Fibroblast of lung (primary cell): ENCODE results near the gene GPR152. TPM values are rescaled to one million over a fixed set of nuclear protein-coding genes. Genes with fewer than 3 reads are reported as not detected.

Source experiments
- DNase-seq, 2 donors: peaks; one replicate each; pipeline versions ENCODE4 v3.0.0 to v3.0.0-alpha.2; 2010; ENCODE audit warnings: low read depth in 2 of 2
- H2AFZ ChIP-seq: 2 replicates; pipeline ENCODE4 v1.5.1; 2012; ENCODE audit warnings: low read length, control low read depth, inconsistent platforms
- H3K27ac ChIP-seq: 2 replicates; pipeline ENCODE4 v1.5.1; 2011; ENCODE audit warnings: low read length, control low read depth; ENCODE audit not compliant: insufficient read depth
- H3K27me3 ChIP-seq: 2 replicates; pipeline ENCODE4 v1.5.1; 2011; ENCODE audit warnings: mild to moderate bottlenecking, low read length; ENCODE audit not compliant: control insufficient read depth, insufficient read depth
- H3K36me3 ChIP-seq: 2 replicates; pipeline ENCODE4 v1.5.1; 2011; ENCODE audit warnings: low read length; ENCODE audit not compliant: control insufficient read depth, insufficient read depth
- H3K4me1 ChIP-seq: 2 replicates; pipeline ENCODE4 v1.5.1; 2011; ENCODE audit warnings: low read length; ENCODE audit not compliant: control insufficient read depth, insufficient read depth; ENCODE audit errors: extremely low read depth
- H3K4me2 ChIP-seq: 2 replicates; pipeline ENCODE4 v1.5.1; 2011; ENCODE audit warnings: low read length, control low read depth; ENCODE audit not compliant: insufficient read depth; ENCODE audit errors: extremely low read depth
- H3K4me3 ChIP-seq, 4 experiments: fragments of 200-600 bp in 1 of 4; sonication (generic) in 1 of 4; replicated peaks in 1 of 4; 2 replicates each; pipeline ENCODE4 v1.5.1; 2011 to 2016; ENCODE audit warnings: low read length in 4 of 4, low read depth in 3 of 4, mild to moderate bottlenecking in 3 of 4, control low read depth in 2 of 4, inconsistent platforms in 1 of 4, mixed read lengths in 1 of 4; ENCODE audit not compliant: insufficient read depth in 1 of 4; ENCODE audit errors: control extremely low read depth in 1 of 4
- H3K79me2 ChIP-seq: 2 replicates; pipeline ENCODE4 v1.5.1; 2012; ENCODE audit warnings: mild to moderate bottlenecking, low read length, inconsistent platforms; ENCODE audit not compliant: control insufficient read depth, insufficient read depth
- H3K9ac ChIP-seq: 2 replicates; pipeline ENCODE4 v1.5.1; 2011; ENCODE audit warnings: mild to moderate bottlenecking, low read length, control low read depth; ENCODE audit not compliant: insufficient read depth
- H3K9me3 ChIP-seq: 2 replicates; pipeline ENCODE4 v1.5.1; 2012; ENCODE audit warnings: low read depth, low read length; ENCODE audit not compliant: control insufficient read depth, insufficient read depth
- H4K20me1 ChIP-seq: 2 replicates; pipeline ENCODE4 v1.5.1; 2011; ENCODE audit warnings: low read length; ENCODE audit not compliant: control insufficient read depth, insufficient read depth; ENCODE audit errors: extremely low read depth
- CTCF ChIP-seq, 2 donors: IDR thresholded peaks in 1 of 2; conservative IDR thresholded peaks in 1 of 2; 1 replicate in 1 of 2; 2 replicates in 1 of 2; pipeline ENCODE4 v1.5.1; 2011 to 2012; ENCODE audit warnings: low read length in 2 of 2, control low read depth in 1 of 2, inconsistent platforms in 1 of 2, low read depth in 1 of 2, mild to moderate bottlenecking in 1 of 2
- EZH2 ChIP-seq: IDR thresholded peaks from 2 replicates; pipeline ENCODE4 v1.5.1; 2012; ENCODE audit warnings: low read length, control low read depth, mild to moderate bottlenecking; ENCODE audit errors: missing control alignments
- polyA plus RNA-seq, 2 donors: library from polyadenylated mRNA; depleted of rRNA in 1 of 2; stranded (reverse) in 1 of 2; unstranded in 1 of 2; fragments of >200 nt; gene quantifications; 2 replicates each; pipeline ENCODE4 v1.2.1, GENCODE V29; 2011 to 2012; ENCODE audit warnings: missing spikeins in 1 of 2
- total RNA-seq: library from RNA; depleted of rRNA; stranded (reverse); fragments of >200 nt; gene quantifications from 2 replicates; pipeline ENCODE4 v1.2.1, GENCODE V29; 2014

GPR152 gene
- total and polyA plus RNA-seq, 2 donors (not counting 1 experiment from before 2014, with no cell fraction given), result not detected

GRCh38 chr11:67450796-67451657 is 1.5 kb downstream of the GPR152 start:
- Histone ChIP-seq H2AFZ (no peak overlapping the region), H3K36me3 (no peaks in the 10 kb centered on the region), H4K20me1 (no peaks in the 10 kb centered on the region), H3K9ac (no peak overlapping the region), H3K4me3 (no peak overlapping the region), H3K4me2 (no peak overlapping the region), H3K27ac (no peak overlapping the region), H3K27me3 (peaks cover 2% of the 10 kb centered on the region), H3K9me3 (no peaks in the 10 kb centered on the region), H3K79me2 (no peaks in the 10 kb centered on the region), H3K4me1 (no peaks in the 10 kb centered on the region)
- DNase-seq, result no peak
- TF ChIP-seq CTCF (conservative IDR thresholded peaks at IDR 0.05 in 1 of 2, IDR thresholded peaks at IDR 0.05 in 1 of 2; ENCODE audit: low read depth in 1 of 2, low read length in 2 of 2) (no peak), EZH2 (no peak)

DNA sequence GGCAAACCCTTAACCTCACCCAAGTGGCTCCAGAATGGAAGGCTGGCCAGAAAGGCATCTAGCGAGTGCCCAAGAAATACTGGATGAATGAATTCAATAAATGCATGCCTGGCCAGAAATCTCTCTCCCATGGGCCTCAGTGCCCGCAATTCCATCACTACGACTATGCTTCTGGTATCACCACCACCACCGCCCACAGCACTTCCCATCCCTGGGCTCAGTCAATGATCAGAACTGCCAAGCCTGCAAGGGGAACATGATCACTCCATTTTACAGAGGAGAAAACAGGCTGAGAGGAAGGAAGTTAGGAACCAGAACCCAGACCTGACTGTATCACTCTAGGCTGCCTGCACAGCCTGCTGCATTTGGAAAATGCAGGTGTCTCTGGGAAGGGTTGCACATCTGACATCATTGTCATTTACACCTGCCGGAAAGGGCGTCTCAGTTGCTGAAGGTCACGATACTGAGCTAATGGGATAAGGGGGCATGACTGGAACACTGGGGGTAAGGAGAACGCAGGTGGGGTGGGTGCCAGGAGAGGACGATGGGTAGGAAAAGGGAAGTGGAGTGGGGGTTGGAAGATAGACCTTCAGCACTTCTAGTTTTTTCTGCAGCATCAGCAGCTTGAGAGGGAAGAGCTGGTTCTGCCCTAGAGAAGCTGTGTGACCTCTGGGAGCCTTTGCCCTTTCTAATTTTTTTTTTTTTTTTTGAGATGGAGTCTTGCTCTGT is 3.2 kb downstream of the GPR152 start:
- H3K36me3 ChIP-seq, result no peaks in the 10 kb centered on the region
- H3K27me3 ChIP-seq, result no peaks in the 10 kb centered on the region
- H3K9me3 ChIP-seq, result no peaks in the 10 kb centered on the region
- no peaks in the 10 kb centered on the region for H3K4me1 ChIP-seq
- H3K9ac ChIP-seq, result no peak overlapping the region
- TF ChIP-seq CTCF (conservative IDR thresholded peaks at IDR 0.05 in 1 of 2, IDR thresholded peaks at IDR 0.05 in 1 of 2; ENCODE audit: low read depth in 1 of 2, low read length in 2 of 2), result no peak
- TF ChIP-seq EZH2, result no peak
- H4K20me1 ChIP-seq, result no peaks in the 10 kb centered on the region
- no peaks in the 10 kb centered on the region for H3K79me2 ChIP-seq
- no peak for DNase-seq
- no peak overlapping the region for H2AFZ ChIP-seq
- H3K27ac ChIP-seq, result no peak overlapping the region
- H3K4me2 ChIP-seq, result no peak overlapping the region
- H3K4me3 ChIP-seq, result no peak overlapping the region

DNA sequence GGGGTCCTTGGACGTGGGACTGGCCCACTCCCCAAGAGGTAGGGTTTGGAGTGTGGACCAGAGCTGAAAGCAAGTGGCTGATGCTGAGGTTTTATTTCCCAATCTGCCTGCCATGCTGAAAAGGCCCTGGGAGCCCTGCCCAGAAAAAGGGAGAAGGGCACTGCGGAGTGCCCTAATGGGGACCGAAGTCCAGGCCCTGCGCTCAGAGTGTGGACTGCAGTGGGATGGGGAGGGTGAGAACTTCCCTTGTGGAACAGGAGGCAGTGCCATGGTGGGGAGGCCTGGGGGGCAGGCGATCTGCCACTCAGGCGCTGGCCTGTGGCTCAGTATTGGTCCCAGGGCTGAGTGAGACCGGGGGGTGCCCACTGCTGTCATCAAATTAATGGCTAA is 4.3 kb downstream of the GPR152 start:
- Histone ChIP-seq H3K9ac (no peak overlapping the region), H3K27ac (no peak overlapping the region), H4K20me1 (no peaks in the 10 kb centered on the region), H3K4me2 (no peak overlapping the region), H3K9me3 (no peaks in the 10 kb centered on the region), H3K4me1 (no peaks in the 10 kb centered on the region), H3K36me3 (no peaks in the 10 kb centered on the region), H3K79me2 (no peaks in the 10 kb centered on the region), H2AFZ (no peak overlapping the region), H3K4me3 (no peak overlapping the region), H3K27me3 (no peaks in the 10 kb centered on the region)
- TF ChIP-seq CTCF (conservative IDR thresholded peaks at IDR 0.05 in 1 of 2, IDR thresholded peaks at IDR 0.05 in 1 of 2; ENCODE audit: low read depth in 1 of 2, low read length in 2 of 2) (no peak), EZH2 (no peak)
- DNase-seq, result no peak
